Right atrium auricular region (tissue), 2 donors: ENCODE data around the gene KIF16B. TPM values are rescaled to one million over a fixed set of nuclear protein-coding genes. Genes with fewer than 3 reads are reported as not detected.

Experiments used
- DNase-seq: peaks from one replicate; pipeline ENCODE4 v3.0.0-alpha.2; 2019; ENCODE audit warnings: low spot score
- H3K27ac ChIP-seq, 2 donors: fragments of 200-600 bp; sonication (generic); 1 replicate in 1 of 2; 2 replicates in 1 of 2; pipeline ENCODE4 v1.5.1; 2016 to 2019
- H3K27me3 ChIP-seq, 2 donors: fragments of 200-600 bp; sonication (generic); one replicate each; pipeline versions ENCODE4 v1.5.1 to v1.6.0; 2017 to 2019
- H3K36me3 ChIP-seq: fragments of 200-600 bp; sonication (generic); one replicate; pipeline ENCODE4 v1.5.1; 2016
- H3K4me1 ChIP-seq, 2 donors: fragments of 200-600 bp; sonication (generic); one replicate each; pipeline versions ENCODE4 v1.5.1 to v1.6.0; 2017 to 2019
- H3K4me3 ChIP-seq, 2 donors: fragments of 200-600 bp; sonication (generic); 1 replicate in 1 of 2; 2 replicates in 1 of 2; pipeline ENCODE4 v1.5.1; 2017 to 2019; ENCODE audit warnings: mild to moderate bottlenecking in 1 of 2, moderate library complexity in 1 of 2
- H3K9me3 ChIP-seq, 2 donors: fragments of 200-600 bp; sonication (generic); one replicate each; pipeline ENCODE4 v1.5.1; 2019
- CTCF ChIP-seq, 2 donors: fragments of 200-600 bp; sonication (generic); IDR thresholded peaks; one replicate each; pipeline ENCODE4 v1.5.1; 2019; ENCODE audit warnings: antibody characterized with exemption in 2 of 2
- total RNA-seq, 2 donors: library from RNA; depleted of rRNA; stranded (reverse); fragments of >200 nt; gene quantifications; one replicate each; pipeline ENCODE4 v1.1.0, GENCODE V29; 2016

KIF16B gene
- total RNA-seq, 2 donors from 2014 or later, result 11.2 to 23.0 TPM

DNA sequence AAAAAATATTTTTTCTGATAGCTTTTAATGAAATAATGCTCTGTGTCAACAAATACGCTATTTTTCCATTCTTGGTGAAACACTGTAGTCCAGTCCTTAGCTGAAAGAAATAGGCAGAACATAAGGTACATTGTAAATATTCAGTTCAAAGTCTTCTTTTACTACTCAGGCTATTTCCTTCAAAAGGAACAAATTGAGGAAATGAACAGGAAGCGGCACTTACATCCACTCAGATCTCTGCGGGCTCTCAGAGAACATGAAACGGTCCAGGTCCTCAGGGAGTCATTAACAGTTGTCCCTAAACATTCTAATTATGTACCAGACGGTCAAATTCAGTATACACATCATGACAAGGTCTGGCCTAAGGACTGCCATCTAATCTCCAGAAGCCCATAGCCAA is 212.6 kb downstream of the KIF16B start:
- no peak for DNase-seq
- no peak for TF ChIP-seq CTCF (IDR thresholded peaks at IDR 0.05)
- H3K27ac ChIP-seq, result no peak overlapping the region
- no peaks in the 10 kb centered on the region for H3K27me3 ChIP-seq
- no peaks in the 10 kb centered on the region for H3K9me3 ChIP-seq
- H3K4me3 ChIP-seq, result no peak overlapping the region
- H3K4me1 ChIP-seq, result no peaks in the 10 kb centered on the region
- H3K36me3 ChIP-seq, result peaks cover 6% of the 10 kb centered on the region

- Histone ChIP-seq H3K27ac (no peak overlapping the region), H3K36me3 (peaks cover 6% of the 10 kb centered on the region), H3K4me3 (no peak overlapping the region), H3K4me1 (no peaks in the 10 kb centered on the region), H3K27me3 (no peaks in the 10 kb centered on the region), H3K9me3 (no peaks in the 10 kb centered on the region)
- DNase-seq, result no peak
- TF ChIP-seq CTCF (IDR thresholded peaks at IDR 0.05), result no peak
Observed at GRCh38 chr20:16353417-16353781, 219.8 kb downstream of the KIF16B start.

DNA sequence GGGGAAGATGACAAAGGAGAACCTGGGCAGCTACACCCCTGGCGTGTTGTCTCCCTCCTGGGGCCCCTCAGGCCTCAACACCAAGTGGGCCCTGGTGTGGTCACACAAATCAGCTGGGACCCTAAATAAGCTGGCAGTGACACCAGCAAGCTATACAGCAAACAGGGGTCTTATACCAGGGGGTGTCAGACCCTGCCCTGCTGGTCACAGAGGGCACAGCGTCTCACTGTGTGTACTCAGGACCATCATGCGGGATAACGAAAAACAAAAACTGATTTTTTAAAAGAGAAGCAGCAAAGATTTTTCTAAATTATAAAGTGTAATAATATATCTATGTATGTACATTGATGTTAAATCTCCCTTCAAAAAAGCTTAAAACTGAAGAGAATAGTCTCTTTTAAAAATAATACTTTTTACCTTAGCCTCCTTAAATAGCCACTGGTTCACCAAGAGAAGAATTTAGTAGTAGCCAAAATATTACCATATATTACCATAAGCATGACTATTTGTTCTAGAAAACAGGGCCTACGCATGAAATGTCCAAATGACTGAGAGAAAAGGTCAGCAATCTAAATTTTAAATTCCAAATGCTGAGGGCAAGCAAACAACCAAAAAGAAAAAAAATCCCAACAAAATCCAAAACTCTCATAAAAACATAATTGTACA is 220.4 kb downstream of the KIF16B start:
- Histone ChIP-seq H3K36me3 (peaks cover 6% of the 10 kb centered on the region), H3K27me3 (no peaks in the 10 kb centered on the region), H3K4me3 (no peak overlapping the region), H3K27ac (no peak overlapping the region), H3K9me3 (no peaks in the 10 kb centered on the region), H3K4me1 (no peaks in the 10 kb centered on the region)
- TF ChIP-seq CTCF (IDR thresholded peaks at IDR 0.05), result no peak
- no peak for DNase-seq

GRCh38 chr20:16352321-16352720 is 220.9 kb downstream of the KIF16B start:
- no peak overlapping the region for H3K27ac ChIP-seq
- peaks cover 6% of the 10 kb centered on the region for H3K36me3 ChIP-seq
- H3K4me3 ChIP-seq, result no peak overlapping the region
- no peaks in the 10 kb centered on the region for H3K4me1 ChIP-seq
- TF ChIP-seq CTCF (IDR thresholded peaks at IDR 0.05), result no peak
- no peak for DNase-seq
- no peaks in the 10 kb centered on the region for H3K27me3 ChIP-seq
- H3K9me3 ChIP-seq, result no peaks in the 10 kb centered on the region

DNA sequence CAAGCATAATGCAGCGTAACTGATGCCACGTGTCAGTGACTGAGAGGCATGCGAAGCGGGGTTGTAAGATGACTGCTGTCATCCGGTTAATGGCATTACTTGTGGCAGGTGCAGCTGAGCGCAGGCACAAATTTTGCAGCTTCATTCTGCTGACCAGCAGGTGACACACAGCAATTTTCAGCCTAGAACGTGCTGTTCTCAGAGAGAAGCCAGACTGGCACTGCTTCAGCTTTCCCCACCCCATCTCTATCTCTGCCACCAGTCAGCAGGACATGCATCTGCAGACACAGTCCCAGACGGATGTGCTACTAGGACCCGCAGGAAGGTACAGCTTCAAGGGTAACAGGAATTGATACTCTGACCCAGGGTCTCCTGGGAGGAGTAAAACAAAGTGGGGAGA is 221.8 kb downstream of the KIF16B start:
- no peaks in the 10 kb centered on the region for H3K9me3 ChIP-seq
- H3K4me1 ChIP-seq, result no peaks in the 10 kb centered on the region
- no peak for TF ChIP-seq CTCF (IDR thresholded peaks at IDR 0.05)
- no peak overlapping the region for H3K27ac ChIP-seq
- H3K27me3 ChIP-seq, result no peaks in the 10 kb centered on the region
- no peak for DNase-seq
- H3K4me3 ChIP-seq, result no peak overlapping the region
- peaks cover 6% of the 10 kb centered on the region for H3K36me3 ChIP-seq

- H3K4me3 ChIP-seq, result no peak overlapping the region
- H3K27ac ChIP-seq, result no peak overlapping the region
- H3K36me3 ChIP-seq, result no peaks in the 10 kb centered on the region
- no peak for TF ChIP-seq CTCF (IDR thresholded peaks at IDR 0.05)
- DNase-seq, result no peak
- no peaks in the 10 kb centered on the region for H3K27me3 ChIP-seq
- no peaks in the 10 kb centered on the region for H3K4me1 ChIP-seq
- no peaks in the 10 kb centered on the region for H3K9me3 ChIP-seq
Observed at GRCh38 chr20:16350465-16350864, 222.8 kb downstream of the KIF16B start.
